A673 (cell line): ENCODE results near the gene IGFBP2. TPM values are rescaled to one million over a fixed set of nuclear protein-coding genes. Genes with fewer than 3 reads are reported as not detected.

Source experiments
- BruUV-seq: library from RNA; stranded (reverse); fragments of 400-500 nt; replicated peaks from 2 replicates; lab custom pipeline; 2021; lab: Mats Ljungman, UMichigan
- CTCF ChIA-PET: fragments of 300-600 bp; sonication (Branson Sonifier 250); formaldehyde crosslinking; loops from one replicate; lab custom pipeline; 2022; ENCODE audit warnings: antibody characterized with exemption; lab: Charles Lee
- POLR2A ChIA-PET: fragments of 300-600 bp; sonication (Branson Sonifier 250); formaldehyde crosslinking; loops from one replicate; lab custom pipeline; 2022; ENCODE audit warnings: antibody characterized with exemption; ENCODE audit not compliant: low non-redundant PET; lab: Charles Lee
- DNase-seq: peaks from one replicate; pipeline ENCODE4 v3.0.0-alpha.2; 2015; ENCODE audit warnings: low spot score
- H3K27ac ChIP-seq: fragments of 200-600 bp; sonication (generic); 2 replicates; pipeline ENCODE4 v1.5.1; 2016; ENCODE audit warnings: mixed run types, low read depth, mild to moderate bottlenecking, mixed read lengths, antibody characterized with exemption, low read length; ENCODE audit not compliant: poor library complexity, severe bottlenecking
- H3K27me3 ChIP-seq: fragments of 200-600 bp; sonication (generic); replicated peaks from 2 replicates; pipeline ENCODE4 v1.6.1; 2017; ENCODE audit warnings: mixed run types, low read depth, mild to moderate bottlenecking, mixed read lengths, antibody characterized with exemption, low read length; ENCODE audit not compliant: insufficient read depth, poor library complexity
- H3K36me3 ChIP-seq: fragments of 200-600 bp; sonication (generic); 2 replicates; pipeline ENCODE4 v1.6.1; 2016; ENCODE audit warnings: mixed run types, mild to moderate bottlenecking, mixed read lengths, antibody characterized with exemption, low read length; ENCODE audit not compliant: insufficient read depth, poor library complexity, severe bottlenecking
- H3K4me1 ChIP-seq: fragments of 200-600 bp; sonication (generic); 2 replicates; pipeline ENCODE4 v1.6.1; 2017; ENCODE audit warnings: mixed run types, mild to moderate bottlenecking, mixed read lengths, antibody characterized with exemption, low read length; ENCODE audit not compliant: insufficient read depth, poor library complexity, severe bottlenecking
- H3K4me3 ChIP-seq: fragments of 200-600 bp; sonication (generic); 2 replicates; pipeline ENCODE4 v1.5.1; 2016; ENCODE audit warnings: low read depth, mixed run types, mild to moderate bottlenecking, mixed read lengths, low read length; ENCODE audit not compliant: poor library complexity, severe bottlenecking
- H3K9me3 ChIP-seq: fragments of 200-600 bp; sonication (generic); 2 replicates; pipeline ENCODE4 v1.6.1; 2016; ENCODE audit warnings: mixed run types, low read depth, mild to moderate bottlenecking, mixed read lengths, antibody characterized with exemption, low read length; ENCODE audit not compliant: poor library complexity, severe bottlenecking
- CTCF ChIP-seq: fragments of 300-800, 200-600 bp; sonication (generic); conservative IDR thresholded peaks from 2 replicates; pipeline ENCODE4 v1.5.1; 2017; ENCODE audit warnings: low read depth, mild to moderate bottlenecking, antibody characterized with exemption, low read length, moderate library complexity, mixed read lengths
- EZH2 ChIP-seq: fragments of 200-600 bp; sonication (generic); IDR thresholded peaks from 2 replicates; pipeline ENCODE4 v1.6.1; 2017; ENCODE audit warnings: borderline replicate concordance, low read depth, mild to moderate bottlenecking, mixed read lengths, antibody characterized with exemption, low read length; ENCODE audit not compliant: poor library complexity, severe bottlenecking
- intact Hi-C: fragments of 100-400 bp; cut with micrococcal nuclease; formaldehyde crosslinking; loops from one replicate; pipeline ENCODE4 v1.10.0; 2022; ENCODE audit not compliant: unreplicated experiment
- total RNA-seq: library from RNA; stranded (reverse); gene quantifications from 2 replicates; pipeline ENCODE4 v1.2.3, GENCODE V29; 2021

IGFBP2 gene
- total RNA-seq, 1 experiment from 2014 or later = 614 TPM

DNA sequence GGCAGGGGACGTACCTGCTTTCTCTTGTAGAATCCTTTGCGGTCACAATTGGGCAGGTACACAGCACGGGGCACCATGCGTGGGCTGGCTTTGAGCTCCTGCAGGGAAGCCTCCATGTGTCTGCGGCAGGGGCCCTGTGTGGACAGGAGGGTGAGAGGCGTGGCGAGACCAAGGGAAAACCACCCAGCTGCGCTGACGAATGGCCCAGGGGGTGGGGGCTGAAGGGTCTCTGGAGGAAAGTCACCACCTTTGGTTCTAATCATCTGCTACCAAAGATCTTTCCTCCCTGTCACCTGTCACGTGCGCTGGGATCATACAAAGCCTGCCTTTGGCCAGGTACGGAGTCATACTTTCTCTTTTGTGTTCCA lies 44.9 kb downstream of the IGFBP2 start:
- intact Hi-C loops = no loop called here
- no peak overlapping the region for H3K4me3 ChIP-seq
- no peaks in the 10 kb centered on the region for H3K36me3 ChIP-seq
- H3K4me1 ChIP-seq = peaks cover 6% of the 10 kb centered on the region
- DNase-seq = no peak
- TF ChIP-seq CTCF (no peak), EZH2 (no peak)
- H3K27me3 ChIP-seq = no peaks in the 10 kb centered on the region
- H3K27ac ChIP-seq = no peak overlapping the region
- H3K9me3 ChIP-seq = no peaks in the 10 kb centered on the region
- CTCF ChIA-PET = no interaction called here
- POLR2A ChIA-PET = interaction anchor here (0.7 kb wide), 1 partner anchor 18 kb away, joined by 5 read pairs; no protein-coding TSS in a partner anchor
- no TSS peak for BruUV-seq

- Histone ChIP-seq H3K36me3 (no peaks in the 10 kb centered on the region), H3K27me3 (no peaks in the 10 kb centered on the region), H3K27ac (no peak overlapping the region), H3K4me3 (no peak overlapping the region), H3K4me1 (peaks cover 6% of the 10 kb centered on the region), H3K9me3 (no peaks in the 10 kb centered on the region)
- ChIA-PET POLR2A (interaction anchor here (0.7 kb wide), 1 partner anchor 17 kb away, joined by 5 read pairs; no protein-coding TSS in a partner anchor), CTCF (no interaction called here)
- intact Hi-C loops = no loop called here
- no TSS peak for BruUV-seq
- no peak for TF ChIP-seq CTCF
- TF ChIP-seq EZH2 = no peak
- no peak for DNase-seq
Measured at GRCh38 chr2:216678813-216679657, 45.8 kb downstream of the IGFBP2 start.

DNA sequence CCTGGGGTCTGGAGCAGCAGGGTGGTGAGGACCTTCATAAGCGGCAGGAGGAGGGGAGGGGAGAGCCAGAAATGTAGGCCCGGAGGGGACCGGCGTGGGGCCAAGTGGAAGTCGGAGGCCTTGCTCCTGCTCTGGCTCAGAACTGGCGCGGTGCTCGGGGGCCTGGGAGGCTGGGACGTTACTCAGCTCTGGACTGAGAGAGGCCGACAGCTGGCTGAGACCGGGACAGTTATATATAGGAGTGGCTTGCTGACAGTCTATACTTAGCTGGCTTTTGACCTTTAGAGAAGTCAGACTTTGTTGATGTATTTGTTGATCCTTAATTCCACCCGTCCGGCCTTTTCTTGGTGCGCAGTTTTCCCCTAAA lies 46.4 kb downstream of the IGFBP2 start:
- intact Hi-C loops = loop anchor here (5.0 kb wide), 1 partner anchor 1033 kb away; no protein-coding TSS in a partner anchor
- Histone ChIP-seq H3K36me3 (no peaks in the 10 kb centered on the region), H3K4me3 (no peak overlapping the region), H3K4me1 (peaks cover 6% of the 10 kb centered on the region), H3K27ac (no peak overlapping the region), H3K27me3 (no peaks in the 10 kb centered on the region), H3K9me3 (no peaks in the 10 kb centered on the region)
- POLR2A ChIA-PET = no interaction called here
- TF ChIP-seq EZH2 = no peak
- no peak for TF ChIP-seq CTCF
- no TSS peak for BruUV-seq
- CTCF ChIA-PET = no interaction called here
- DNase-seq = no peak
